ENCODE data around the gene DYNLT3.

- TF ChIP-seq CTCF (IDR thresholded peaks at IDR 0.05) (no peak), POLR2AphosphoS5 (IDR thresholded peaks at IDR 0.05) (no peak), POLR2A (IDR thresholded peaks at IDR 0.05) (no peak), EP300 (IDR thresholded peaks at IDR 0.05) (no peak)
Observed at GRCh38 chrX:37846141-37846540, 1.2 kb downstream of the DYNLT3 start.

Measured in suprapubic skin (tissue), 4 donors.